GM23338 (cell line): ENCODE results near the gene GPC6. TPM values are rescaled to one million over a fixed set of nuclear protein-coding genes. Genes with fewer than 3 reads are reported as not detected.

Experiments used
- ATAC-seq: fragments of 200-7000 bp; cut with Tn5 transposase; 3 replicates; pipeline ENCODE4 v1.9.1; 2020
- DNase-seq: peaks from one replicate; pipeline ENCODE4 v3.0.0-alpha.2; 2015; ENCODE audit warnings: low spot score
- H2AFZ ChIP-seq: fragments of 200-600 bp; sonication (generic); 2 replicates; pipeline ENCODE4 v1.8.0; 2016; ENCODE audit warnings: antibody characterized with exemption, mild to moderate bottlenecking, moderate library complexity
- H3F3A ChIP-seq: fragments of 200-600 bp; sonication (generic); replicated peaks from 2 replicates; pipeline ENCODE4 v1.8.0; 2017; ENCODE audit warnings: antibody characterized with exemption, mixed run types, low read depth
- H3K27ac ChIP-seq: fragments of 200-600 bp; sonication (generic); 2 replicates; pipeline ENCODE4 v1.6.1; 2016; ENCODE audit warnings: low read depth
- H3K27me3 ChIP-seq: fragments of 200-600 bp; sonication (generic); 2 replicates; pipeline ENCODE4 v1.8.0; 2016; ENCODE audit warnings: mild to moderate bottlenecking, mixed run types, moderate library complexity; ENCODE audit not compliant: insufficient read depth
- H3K36me3 ChIP-seq: fragments of 200-600 bp; sonication (generic); 2 replicates; pipeline ENCODE4 v1.8.0; 2016; ENCODE audit warnings: mild to moderate bottlenecking; ENCODE audit not compliant: insufficient read depth
- H3K4me1 ChIP-seq: fragments of 200-600 bp; sonication (generic); 2 replicates; pipeline ENCODE4 v1.8.0; 2016; ENCODE audit warnings: mild to moderate bottlenecking, moderate library complexity; ENCODE audit not compliant: insufficient read depth
- H3K4me2 ChIP-seq: fragments of 200-600 bp; sonication (generic); 2 replicates; pipeline ENCODE4 v1.7.1; 2017; ENCODE audit warnings: mixed run types
- H3K4me3 ChIP-seq: fragments of 200-600 bp; sonication (generic); 2 replicates; pipeline ENCODE4 v1.6.1; 2016; ENCODE audit warnings: mixed run types
- H3K79me2 ChIP-seq: fragments of 200-600 bp; sonication (generic); replicated peaks from 2 replicates; pipeline ENCODE4 v1.8.0; 2017; ENCODE audit warnings: mild to moderate bottlenecking; ENCODE audit not compliant: insufficient read depth
- H3K9me2 ChIP-seq: fragments of 200-600 bp; sonication (generic); 2 replicates; pipeline ENCODE4 v1.8.0; 2017; ENCODE audit not compliant: insufficient read depth
- H4K20me1 ChIP-seq: fragments of 200-600 bp; sonication (generic); replicated peaks from 2 replicates; pipeline ENCODE4 v1.8.0; 2017; ENCODE audit warnings: mild to moderate bottlenecking; ENCODE audit not compliant: insufficient read depth
- H3K27ac Mint-ChIP-seq: 2 replicates; pipeline ENCODE4 v1.8.0; 2020; ENCODE audit warnings: inconsistent platforms, mild to moderate bottlenecking, moderate library complexity, mixed read lengths
- H3K27me3 Mint-ChIP-seq: 3 replicates; pipeline ENCODE4 v1.8.0; 2022; ENCODE audit warnings: low read depth, mild to moderate bottlenecking, moderate library complexity, mixed read lengths, inconsistent platforms; ENCODE audit not compliant: insufficient read depth, poor library complexity
- H3K36me3 Mint-ChIP-seq: 3 replicates; pipeline ENCODE4 v1.8.0; 2021; ENCODE audit warnings: low read depth, mild to moderate bottlenecking, inconsistent platforms, moderate library complexity, mixed read lengths
- H3K4me1 Mint-ChIP-seq: 3 replicates; pipeline ENCODE4 v1.8.0; 2020; ENCODE audit warnings: mild to moderate bottlenecking, inconsistent platforms, mixed read lengths
- H3K4me3 Mint-ChIP-seq: 3 replicates; pipeline ENCODE4 v1.8.0; 2021; ENCODE audit warnings: moderate library complexity, mild to moderate bottlenecking, inconsistent platforms, mixed read lengths
- H3K9me3 Mint-ChIP-seq: 3 replicates; pipeline ENCODE4 v1.8.0; 2020; ENCODE audit warnings: moderate library complexity, mild to moderate bottlenecking, inconsistent platforms, mixed read lengths
- CREB1 ChIP-seq: fragments of 250-450 bp; sonication (Bioruptor Pico); IDR thresholded peaks from 2 replicates; pipeline ENCODE4 v1.5.0; 2020; ENCODE audit warnings: low read depth, mild to moderate bottlenecking, moderate library complexity
- EZH2 ChIP-seq: fragments of 200-600 bp; sonication (generic); IDR thresholded peaks from one replicate; pipeline ENCODE4 v1.8.0; 2017; ENCODE audit warnings: antibody characterized with exemption, mild to moderate bottlenecking, low read depth; ENCODE audit not compliant: unreplicated experiment
- EZH2phosphoT487 ChIP-seq: fragments of 200-600 bp; sonication (generic); IDR thresholded peaks from one replicate; pipeline ENCODE4 v1.8.1; 2018; ENCODE audit warnings: antibody characterized with exemption; ENCODE audit not compliant: unreplicated experiment
- NANOG ChIP-seq: IDR thresholded peaks from 2 replicates; pipeline ENCODE4 v1.6.1; 2016; ENCODE audit warnings: antibody characterized with exemption, borderline replicate concordance
- POLR2AphosphoS5 ChIP-seq: IDR thresholded peaks from 2 replicates; pipeline ENCODE4 v1.6.1; 2016; ENCODE audit warnings: antibody characterized with exemption, low read depth
- ZNF114 ChIP-seq: fragments of 250-450 bp; sonication (Bioruptor Pico); IDR thresholded peaks from 2 replicates; pipeline ENCODE4 v1.5.0; 2020; ENCODE audit warnings: mild to moderate bottlenecking, moderate library complexity
- polyA plus RNA-seq: library from polyadenylated mRNA; unstranded; fragments of >200 nt; fragmentation: Nextera tagmentation; extraction: Ambion mirVana; gene quantifications from 2 replicates; pipeline ENCODE4 v1.2.1, GENCODE V29; 2016
- total RNA-seq: library from RNA; depleted of rRNA; stranded (reverse); fragments of >200 nt; shearing (Covaris generic); gene quantifications from 2 replicates; pipeline ENCODE4 v1.2.3, GENCODE V29; 2014
- TF ChIP-seq, protein P1 (sequence below): IDR thresholded peaks from 2 replicates; pipeline ENCODE4 v1.6.1; 2016; ENCODE audit warnings: antibody characterized with exemption
- TF ChIP-seq, protein P2 (sequence below), 2 experiments: fragments of 200-600 bp in 1 of 2; sonication (generic) in 1 of 2; conservative IDR thresholded peaks; 2 replicates each; pipeline versions ENCODE4 v1.5.1 to v1.6.1; 2016 to 2017; ENCODE audit warnings: antibody characterized with exemption in 2 of 2, low read depth in 2 of 2, mild to moderate bottlenecking in 2 of 2, moderate library complexity in 1 of 2
- TF ChIP-seq, protein P3 (sequence below): IDR thresholded peaks from one replicate; pipeline ENCODE4 v1.6.1; 2018; ENCODE audit warnings: antibody characterized with exemption; ENCODE audit not compliant: unreplicated experiment

GPC6 gene
- total and polyA plus RNA-seq, 2 experiments from 2014 or later, result 6.4 to 28.6 TPM

DNA sequence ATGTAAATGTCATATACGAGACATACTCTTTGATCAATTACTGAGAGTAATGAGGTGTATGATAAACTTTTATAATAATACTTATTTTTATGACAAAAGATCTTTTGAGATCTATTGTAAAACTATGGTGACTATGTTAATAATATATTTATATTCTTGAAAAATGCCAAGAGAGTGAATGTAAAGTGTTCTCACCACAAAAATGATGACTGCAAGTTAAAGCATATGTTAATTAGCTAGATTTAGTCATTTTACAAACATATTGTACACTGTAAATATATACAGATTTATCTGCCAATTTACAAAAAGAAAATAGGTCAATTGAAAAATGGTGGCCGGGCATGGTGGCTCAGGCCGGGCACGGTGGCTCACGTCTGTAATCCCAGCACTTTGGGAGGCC lies 81.0 kb downstream of the GPC6 start:
- Histone ChIP-seq H3K36me3 (no peaks in the 10 kb centered on the region), H2AFZ (no peak overlapping the region), H3K27ac (no peak overlapping the region), H3K27me3 (no peaks in the 10 kb centered on the region), H3K79me2 (0 out of 2 replicates have a peak, but pooled peaks cover 8% of the 10 kb centered on the region), H3K4me3 (no peak overlapping the region), H3K4me1 (peaks cover 16% of the 10 kb centered on the region; the same call in 1 of the 2 replicates), H3F3A (no peaks in the 10 kb centered on the region), H4K20me1 (no peaks in the 10 kb centered on the region), H3K9me2 (no peaks in the 10 kb centered on the region), H3K4me2 (no peak overlapping the region)
- no peak for TF ChIP-seq ZNF114 (CRISPR knock-in tag)
- no peak for TF ChIP-seq EZH2phosphoT487
- Mint-ChIP-seq H3K36me3 (no peaks in the 10 kb centered on the region), H3K27ac (no peak overlapping the region), H3K27me3 (no peaks in the 10 kb centered on the region), H3K4me3 (no peak overlapping the region), H3K4me1 (peaks cover 26% of the 10 kb centered on the region), H3K9me3 (no peaks in the 10 kb centered on the region)
- DNase-seq, result no peak
- no peak for ATAC-seq

DNA sequence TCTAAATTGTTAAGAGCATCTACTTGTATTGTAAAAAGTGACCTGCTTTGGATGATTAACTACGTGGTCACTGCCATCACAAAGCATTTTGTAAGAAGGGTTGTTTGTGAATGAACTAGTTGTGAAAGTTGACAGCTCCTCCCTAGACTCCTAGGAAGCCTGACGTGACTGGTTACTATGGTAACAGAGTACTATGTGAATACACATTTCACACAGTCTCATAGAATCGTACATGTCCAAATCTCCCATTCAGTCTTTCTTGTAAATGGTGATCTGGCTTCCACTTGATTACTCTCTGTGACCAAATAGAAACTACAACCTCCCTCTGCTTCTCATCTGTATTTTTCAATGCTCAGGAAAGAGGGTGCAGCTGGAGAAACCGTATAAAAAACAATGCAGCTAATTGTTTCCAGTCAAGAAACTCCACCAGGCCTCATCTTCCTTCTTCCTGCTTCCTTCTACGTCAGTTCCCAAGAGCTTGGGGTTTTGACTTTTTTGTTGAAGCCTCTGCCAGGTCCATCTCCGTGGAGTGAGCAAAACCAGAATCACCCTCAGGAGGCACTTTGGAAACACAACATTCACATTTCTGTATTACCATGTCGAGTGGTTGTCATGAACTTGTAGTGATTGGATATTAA lies 83.4 kb downstream of the GPC6 start:
- Histone ChIP-seq H3K27ac (no peak overlapping the region), H3K4me1 (0 out of 2 replicates have a peak, but pooled peaks cover 8% of the 10 kb centered on the region), H3F3A (no peaks in the 10 kb centered on the region), H3K9me2 (no peaks in the 10 kb centered on the region), H4K20me1 (no peaks in the 10 kb centered on the region), H3K79me2 (peaks cover 3% of the 10 kb centered on the region; the same call in 1 of the 2 replicates), H3K27me3 (no peaks in the 10 kb centered on the region), H2AFZ (no peak overlapping the region), H3K36me3 (no peaks in the 10 kb centered on the region), H3K4me2 (no peak overlapping the region), H3K4me3 (no peak overlapping the region)
- TF ChIP-seq, protein P1, sequence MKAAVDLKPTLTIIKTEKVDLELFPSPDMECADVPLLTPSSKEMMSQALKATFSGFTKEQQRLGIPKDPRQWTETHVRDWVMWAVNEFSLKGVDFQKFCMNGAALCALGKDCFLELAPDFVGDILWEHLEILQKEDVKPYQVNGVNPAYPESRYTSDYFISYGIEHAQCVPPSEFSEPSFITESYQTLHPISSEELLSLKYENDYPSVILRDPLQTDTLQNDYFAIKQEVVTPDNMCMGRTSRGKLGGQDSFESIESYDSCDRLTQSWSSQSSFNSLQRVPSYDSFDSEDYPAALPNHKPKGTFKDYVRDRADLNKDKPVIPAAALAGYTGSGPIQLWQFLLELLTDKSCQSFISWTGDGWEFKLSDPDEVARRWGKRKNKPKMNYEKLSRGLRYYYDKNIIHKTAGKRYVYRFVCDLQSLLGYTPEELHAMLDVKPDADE, result no peak
- TF ChIP-seq, protein P2, sequence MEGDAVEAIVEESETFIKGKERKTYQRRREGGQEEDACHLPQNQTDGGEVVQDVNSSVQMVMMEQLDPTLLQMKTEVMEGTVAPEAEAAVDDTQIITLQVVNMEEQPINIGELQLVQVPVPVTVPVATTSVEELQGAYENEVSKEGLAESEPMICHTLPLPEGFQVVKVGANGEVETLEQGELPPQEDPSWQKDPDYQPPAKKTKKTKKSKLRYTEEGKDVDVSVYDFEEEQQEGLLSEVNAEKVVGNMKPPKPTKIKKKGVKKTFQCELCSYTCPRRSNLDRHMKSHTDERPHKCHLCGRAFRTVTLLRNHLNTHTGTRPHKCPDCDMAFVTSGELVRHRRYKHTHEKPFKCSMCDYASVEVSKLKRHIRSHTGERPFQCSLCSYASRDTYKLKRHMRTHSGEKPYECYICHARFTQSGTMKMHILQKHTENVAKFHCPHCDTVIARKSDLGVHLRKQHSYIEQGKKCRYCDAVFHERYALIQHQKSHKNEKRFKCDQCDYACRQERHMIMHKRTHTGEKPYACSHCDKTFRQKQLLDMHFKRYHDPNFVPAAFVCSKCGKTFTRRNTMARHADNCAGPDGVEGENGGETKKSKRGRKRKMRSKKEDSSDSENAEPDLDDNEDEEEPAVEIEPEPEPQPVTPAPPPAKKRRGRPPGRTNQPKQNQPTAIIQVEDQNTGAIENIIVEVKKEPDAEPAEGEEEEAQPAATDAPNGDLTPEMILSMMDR (conservative IDR thresholded peaks at IDR 0.05; ENCODE audit: low read depth in 2 of 2), result no peak
- TF ChIP-seq CREB1 (CRISPR knock-in tag) (no peak), POLR2AphosphoS5 (no peak), EZH2 (no peak), NANOG (no peak), ZNF114 (CRISPR knock-in tag) (no peak)
- TF ChIP-seq, protein P3, sequence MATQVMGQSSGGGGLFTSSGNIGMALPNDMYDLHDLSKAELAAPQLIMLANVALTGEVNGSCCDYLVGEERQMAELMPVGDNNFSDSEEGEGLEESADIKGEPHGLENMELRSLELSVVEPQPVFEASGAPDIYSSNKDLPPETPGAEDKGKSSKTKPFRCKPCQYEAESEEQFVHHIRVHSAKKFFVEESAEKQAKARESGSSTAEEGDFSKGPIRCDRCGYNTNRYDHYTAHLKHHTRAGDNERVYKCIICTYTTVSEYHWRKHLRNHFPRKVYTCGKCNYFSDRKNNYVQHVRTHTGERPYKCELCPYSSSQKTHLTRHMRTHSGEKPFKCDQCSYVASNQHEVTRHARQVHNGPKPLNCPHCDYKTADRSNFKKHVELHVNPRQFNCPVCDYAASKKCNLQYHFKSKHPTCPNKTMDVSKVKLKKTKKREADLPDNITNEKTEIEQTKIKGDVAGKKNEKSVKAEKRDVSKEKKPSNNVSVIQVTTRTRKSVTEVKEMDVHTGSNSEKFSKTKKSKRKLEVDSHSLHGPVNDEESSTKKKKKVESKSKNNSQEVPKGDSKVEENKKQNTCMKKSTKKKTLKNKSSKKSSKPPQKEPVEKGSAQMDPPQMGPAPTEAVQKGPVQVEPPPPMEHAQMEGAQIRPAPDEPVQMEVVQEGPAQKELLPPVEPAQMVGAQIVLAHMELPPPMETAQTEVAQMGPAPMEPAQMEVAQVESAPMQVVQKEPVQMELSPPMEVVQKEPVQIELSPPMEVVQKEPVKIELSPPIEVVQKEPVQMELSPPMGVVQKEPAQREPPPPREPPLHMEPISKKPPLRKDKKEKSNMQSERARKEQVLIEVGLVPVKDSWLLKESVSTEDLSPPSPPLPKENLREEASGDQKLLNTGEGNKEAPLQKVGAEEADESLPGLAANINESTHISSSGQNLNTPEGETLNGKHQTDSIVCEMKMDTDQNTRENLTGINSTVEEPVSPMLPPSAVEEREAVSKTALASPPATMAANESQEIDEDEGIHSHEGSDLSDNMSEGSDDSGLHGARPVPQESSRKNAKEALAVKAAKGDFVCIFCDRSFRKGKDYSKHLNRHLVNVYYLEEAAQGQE, result no peak
- Mint-ChIP-seq H3K4me3 (no peak overlapping the region), H3K27ac (no peak overlapping the region), H3K36me3 (no peaks in the 10 kb centered on the region), H3K4me1 (peaks cover 21% of the 10 kb centered on the region), H3K27me3 (no peaks in the 10 kb centered on the region), H3K9me3 (no peaks in the 10 kb centered on the region)
- DNase-seq (no peak), ATAC-seq (no peak)
